Keratinocyte (primary cell): ENCODE results near the gene CDH13. TPM values are rescaled to one million over a fixed set of nuclear protein-coding genes. Genes with fewer than 3 reads are reported as not detected.

Source experiments
- DNase-seq: peaks from one replicate; pipeline ENCODE4 v3.0.0-alpha.2; 2011; ENCODE audit warnings: low read depth, missing footprints, low spot score
- FAIRE-seq: peaks from 2 replicates; lab custom pipeline; 2011; peaks lifted over from hg19 to GRCh38; lab: Jason Lieb, UNC
- H2AFZ ChIP-seq: 2 replicates; pipeline ENCODE4 v1.6.0; 2012; ENCODE audit warnings: low read length, control low read depth, inconsistent platforms; ENCODE audit not compliant: control insufficient read depth
- H3K27ac ChIP-seq: 2 replicates; pipeline ENCODE4 v1.5.1; 2011; ENCODE audit warnings: low read length; ENCODE audit not compliant: control insufficient read depth, insufficient read depth
- H3K27me3 ChIP-seq: 3 replicates; pipeline ENCODE4 v1.6.0; 2011; ENCODE audit warnings: low read length; ENCODE audit not compliant: control insufficient read depth, insufficient read depth; ENCODE audit errors: extremely low read depth
- H3K36me3 ChIP-seq, 2 experiments: 2 replicates in 1 of 2; 3 replicates in 1 of 2; pipeline ENCODE4 v1.5.1; 2011; ENCODE audit warnings: low read length in 2 of 2, mild to moderate bottlenecking in 1 of 2; ENCODE audit not compliant: control insufficient read depth in 2 of 2, insufficient read depth in 2 of 2; ENCODE audit errors: extremely low read depth in 1 of 2
- H3K4me1 ChIP-seq: 3 replicates; pipeline ENCODE4 v1.5.1; 2011; ENCODE audit warnings: low read length; ENCODE audit not compliant: control insufficient read depth, insufficient read depth; ENCODE audit errors: extremely low read depth
- H3K4me2 ChIP-seq: 3 replicates; pipeline ENCODE4 v1.6.0; 2011; ENCODE audit warnings: low read depth, low read length; ENCODE audit not compliant: control insufficient read depth, insufficient read depth; ENCODE audit errors: extremely low read depth
- H3K4me3 ChIP-seq, 3 experiments: fragments of 200-600 bp in 1 of 3; sonication (generic) in 1 of 3; 2 replicates in 2 of 3; 3 replicates in 1 of 3; pipeline ENCODE4 v1.5.1; 2011 to 2016; ENCODE audit warnings: low read length in 3 of 3, mild to moderate bottlenecking in 3 of 3, control low read depth in 2 of 3, inconsistent platforms in 1 of 3, low read depth in 1 of 3, mixed read lengths in 1 of 3, mixed run types in 1 of 3, moderate library complexity in 1 of 3; ENCODE audit not compliant: control insufficient read depth in 2 of 3, insufficient read depth in 2 of 3; ENCODE audit errors: extremely low read depth in 1 of 3
- H3K79me2 ChIP-seq: 2 replicates; pipeline ENCODE4 v1.6.0; 2012; ENCODE audit warnings: low read length; ENCODE audit not compliant: control insufficient read depth, insufficient read depth
- H3K9ac ChIP-seq: 3 replicates; pipeline ENCODE4 v1.6.0; 2011; ENCODE audit warnings: low read length; ENCODE audit not compliant: control insufficient read depth, insufficient read depth; ENCODE audit errors: extremely low read depth
- H3K9me1 ChIP-seq: 3 replicates; pipeline ENCODE4 v1.6.0; 2011; ENCODE audit warnings: low read length; ENCODE audit not compliant: control insufficient read depth, insufficient read depth; ENCODE audit errors: extremely low read depth
- H3K9me3 ChIP-seq: 2 replicates; pipeline ENCODE4 v1.5.1; 2012; ENCODE audit warnings: low read depth, low read length; ENCODE audit not compliant: control insufficient read depth
- H4K20me1 ChIP-seq: 3 replicates; pipeline ENCODE4 v1.6.0; 2011; ENCODE audit warnings: low read length; ENCODE audit not compliant: control insufficient read depth, insufficient read depth; ENCODE audit errors: extremely low read depth
- EZH2 ChIP-seq: IDR thresholded peaks from one replicate; pipeline ENCODE4 v1.6.1; 2012; ENCODE audit warnings: inconsistent platforms, mild to moderate bottlenecking, low read length, moderate library complexity
- dilution Hi-C: fragments of 300-500 bp; cut with MboI; formaldehyde crosslinking; loops from one replicate; pipeline ENCODE4 v1.7.0; 2020; ENCODE audit warnings: low sequenced_read_pairs; ENCODE audit not compliant: extremely low pct_ligation_motif_present
- polyA plus RNA-seq, 5 experiments: library from polyadenylated mRNA; depleted of rRNA in 3 of 5; stranded (reverse) in 3 of 5; stranded (forward) in 1 of 5; unstranded in 1 of 5; fragments of >200 nt; gene quantifications; 1 replicate in 1 of 5; 2 replicates in 3 of 5; 3 replicates in 1 of 5; pipeline versions ENCODE4 v1.2.1 to v1.2.3, GENCODE V29; 2011 to 2012; ENCODE audit warnings: missing spikeins in 2 of 5, low read depth in 1 of 5, low replicate concordance in 1 of 5
- TF ChIP-seq, protein P1 (sequence below), 3 experiments: IDR thresholded peaks in 1 of 3; conservative IDR thresholded peaks in 1 of 3; optimal IDR thresholded peaks in 1 of 3; 2 replicates in 2 of 3; 3 replicates in 1 of 3; pipeline versions ENCODE3 to v1.5.1; 2011; ENCODE audit warnings: low read length in 3 of 3, mild to moderate bottlenecking in 3 of 3, moderate library complexity in 2 of 3, control low read depth in 1 of 3, inconsistent platforms in 1 of 3; ENCODE audit not compliant: insufficient read depth in 2 of 3; ENCODE audit errors: extremely low read depth in 1 of 3

The CDH13 gene
- polyA plus RNA-seq, 1 donor (not counting 4 experiments of a cell fraction or from before 2014, with no cell fraction given): 111 TPM

DNA sequence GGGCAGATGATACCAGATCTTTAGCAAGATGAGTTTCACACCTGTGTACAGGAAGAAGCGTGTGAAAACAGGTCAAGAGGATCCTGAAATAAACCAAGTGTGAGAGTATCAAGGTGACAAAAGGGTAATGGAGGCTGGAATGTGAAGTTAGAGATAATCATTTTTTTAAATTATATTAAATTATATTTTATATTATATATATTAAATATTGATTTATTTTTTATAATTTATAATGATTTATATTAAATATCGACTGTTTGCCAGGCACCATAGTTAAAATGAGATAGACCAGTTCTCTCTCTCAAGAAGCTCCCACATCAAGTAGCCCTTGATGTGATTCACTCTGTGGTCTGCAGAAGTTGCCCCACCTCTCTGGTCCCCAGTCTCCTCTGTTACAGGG lies 820.8 kb downstream of the CDH13 start:
- Histone ChIP-seq H3K4me2 (no peak overlapping the region), H3K9me1 (no peaks in the 10 kb centered on the region), H3K36me3 (no peaks in the 10 kb centered on the region), H3K79me2 (no peaks in the 10 kb centered on the region), H3K4me1 (no peaks in the 10 kb centered on the region), H2AFZ (no peak overlapping the region), H3K4me3 (no peak overlapping the region), H3K9ac (no peak overlapping the region), H4K20me1 (no peaks in the 10 kb centered on the region), H3K27ac (no peak overlapping the region), H3K27me3 (no peaks in the 10 kb centered on the region), H3K9me3 (no peaks in the 10 kb centered on the region)
- dilution Hi-C loops: no loop called here
- FAIRE-seq (no peak), DNase-seq (no peak)
- TF ChIP-seq EZH2: no peak
- TF ChIP-seq, protein P1, sequence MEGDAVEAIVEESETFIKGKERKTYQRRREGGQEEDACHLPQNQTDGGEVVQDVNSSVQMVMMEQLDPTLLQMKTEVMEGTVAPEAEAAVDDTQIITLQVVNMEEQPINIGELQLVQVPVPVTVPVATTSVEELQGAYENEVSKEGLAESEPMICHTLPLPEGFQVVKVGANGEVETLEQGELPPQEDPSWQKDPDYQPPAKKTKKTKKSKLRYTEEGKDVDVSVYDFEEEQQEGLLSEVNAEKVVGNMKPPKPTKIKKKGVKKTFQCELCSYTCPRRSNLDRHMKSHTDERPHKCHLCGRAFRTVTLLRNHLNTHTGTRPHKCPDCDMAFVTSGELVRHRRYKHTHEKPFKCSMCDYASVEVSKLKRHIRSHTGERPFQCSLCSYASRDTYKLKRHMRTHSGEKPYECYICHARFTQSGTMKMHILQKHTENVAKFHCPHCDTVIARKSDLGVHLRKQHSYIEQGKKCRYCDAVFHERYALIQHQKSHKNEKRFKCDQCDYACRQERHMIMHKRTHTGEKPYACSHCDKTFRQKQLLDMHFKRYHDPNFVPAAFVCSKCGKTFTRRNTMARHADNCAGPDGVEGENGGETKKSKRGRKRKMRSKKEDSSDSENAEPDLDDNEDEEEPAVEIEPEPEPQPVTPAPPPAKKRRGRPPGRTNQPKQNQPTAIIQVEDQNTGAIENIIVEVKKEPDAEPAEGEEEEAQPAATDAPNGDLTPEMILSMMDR (optimal IDR thresholded peaks at IDR 0.05 in 1 of 3, IDR thresholded peaks at IDR 0.05 in 1 of 3, conservative IDR thresholded peaks at IDR 0.05 in 1 of 3; ENCODE audit: extremely low read depth in 1 of 3, insufficient read depth in 2 of 3, low read length in 3 of 3): no peak

DNA sequence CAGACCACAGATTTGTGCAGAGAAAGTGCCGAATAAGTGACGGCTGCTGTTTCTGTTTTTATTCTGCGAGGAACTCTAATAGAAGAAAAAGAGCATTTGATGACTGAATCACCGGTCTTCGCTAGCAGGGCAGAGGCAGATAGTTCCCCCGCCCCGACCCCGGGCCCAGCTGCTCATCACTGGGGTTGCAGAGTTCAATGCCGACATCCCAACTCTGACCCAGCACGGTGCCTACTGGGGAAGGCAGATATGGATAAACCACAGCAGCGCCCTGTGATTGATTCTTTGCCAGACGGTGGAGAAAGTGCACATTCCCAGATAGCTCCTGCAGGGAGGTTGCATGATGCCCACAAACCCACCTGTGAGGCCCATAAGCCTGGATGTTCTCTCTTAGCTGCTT lies 823.1 kb downstream of the CDH13 start:
- dilution Hi-C loops: no loop called here
- FAIRE-seq: no peak

More for the DNA sequence above, 823.1 kb downstream of the CDH13 start:
- Histone ChIP-seq H3K4me3 (no peak overlapping the region), H4K20me1 (peaks cover 2% of the 10 kb centered on the region), H3K27me3 (no peaks in the 10 kb centered on the region), H3K9ac (no peak overlapping the region), H2AFZ (no peak overlapping the region), H3K27ac (no peak overlapping the region), H3K36me3 (no peaks in the 10 kb centered on the region), H3K4me1 (no peaks in the 10 kb centered on the region), H3K79me2 (no peaks in the 10 kb centered on the region), H3K4me2 (no peak overlapping the region), H3K9me3 (no peaks in the 10 kb centered on the region), H3K9me1 (no peaks in the 10 kb centered on the region)
- no peak for DNase-seq
- TF ChIP-seq, protein P1 (optimal IDR thresholded peaks at IDR 0.05 in 1 of 3, IDR thresholded peaks at IDR 0.05 in 1 of 3, conservative IDR thresholded peaks at IDR 0.05 in 1 of 3; ENCODE audit: extremely low read depth in 1 of 3, insufficient read depth in 2 of 3, low read length in 3 of 3): no peak
- TF ChIP-seq EZH2: no peak
